ENCODE results near the gene LHFPL6. TPM values are rescaled to one million over a fixed set of nuclear protein-coding genes. Genes with fewer than 3 reads are reported as not detected.

The LHFPL6 gene
- polyA plus RNA-seq, 3 donors: 0.14 to 0.59 (median 0.46) TPM

DNA sequence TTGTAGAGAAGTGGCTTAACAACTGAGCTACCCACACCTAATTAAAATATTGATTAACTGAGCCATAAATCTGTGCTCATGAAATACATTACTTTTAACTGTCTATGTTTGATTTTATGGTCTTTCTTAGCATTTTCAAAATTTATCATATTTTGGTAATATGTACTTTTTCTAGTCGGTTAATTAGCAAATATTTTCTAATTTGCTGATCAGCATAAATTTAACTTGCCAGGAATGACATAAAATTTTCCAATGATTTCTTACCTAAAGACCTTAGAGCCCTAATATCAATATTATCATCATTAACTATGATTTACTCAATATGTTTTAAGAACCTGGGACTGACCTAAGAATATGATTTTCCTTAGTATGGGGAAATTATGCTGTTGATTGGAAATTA is 32.6 kb upstream of the LHFPL6 start:
- Mint-ChIP-seq H3K4me1 (no peaks in the 10 kb centered on the region), H3K27me3 (ENCODE audit: low read depth in 3 of 3) (peaks cover 0 to 3% (median 2%) of the 10 kb centered on the region in 3 donors), H3K27ac (no peak overlapping the region), H3K36me3 (no peaks in the 10 kb centered on the region), H3K9me3 (peaks cover 4 to 16% (median 11%) of the 10 kb centered on the region in 7 donors), H3K4me3 (no peak overlapping the region)
- no peaks in the 10 kb centered on the region for H3K27me3 ChIP-seq (ENCODE audit: control insufficient read depth in 2 of 2, insufficient read depth in 2 of 2, low read length in 2 of 2)
- no peaks in the 10 kb centered on the region for H4K20me1 ChIP-seq (ENCODE audit: insufficient read depth, low read length)
- no peaks in the 10 kb centered on the region for H3K79me2 ChIP-seq (ENCODE audit: insufficient read depth, low read length)
- no peaks in the 10 kb centered on the region for H3K36me3 ChIP-seq (replicated peaks in 1 of 2; ENCODE audit: control insufficient read depth in 1 of 2, insufficient read depth in 2 of 2, low read length in 2 of 2)
- H3K4me1 ChIP-seq (ENCODE audit: control insufficient read depth in 1 of 2, insufficient read depth in 2 of 2, low read length in 2 of 2): no peaks in the 10 kb centered on the region
- H3K9me3 ChIP-seq (replicated peaks in 1 of 2; ENCODE audit: control insufficient read depth in 1 of 2, insufficient read depth in 1 of 2, low read length in 2 of 2): peaks cover 5% of the 10 kb centered on the region in 2 donors
- no peak overlapping the region for H3K4me3 ChIP-seq (replicated peaks in 1 of 3; ENCODE audit: low read depth in 2 of 3, low read length in 3 of 3)
- WGBS (ENCODE audit: insufficient coverage): no CpG with 5 or more reads among the region's 1 CpG
- no peak for TF ChIP-seq CTCF (IDR thresholded peaks at IDR 0.05)
- intact Hi-C loops (cut with micrococcal nuclease): no loop called here
- H2AFZ ChIP-seq (ENCODE audit: insufficient read depth, low read depth, low read length, poor library complexity, severe bottlenecking): no peak overlapping the region
- DNase-seq: no peak
- H3K9ac ChIP-seq (ENCODE audit: insufficient read depth, low read length, poor library complexity, severe bottlenecking): no peak overlapping the region
- no peak overlapping the region for H3K27ac ChIP-seq (ENCODE audit: low read depth in 1 of 2, low read length in 2 of 2)
- H3K4me2 ChIP-seq (replicated peaks; ENCODE audit: extremely low read depth, low read length, poor library complexity, severe bottlenecking): no peak overlapping the region

DNA sequence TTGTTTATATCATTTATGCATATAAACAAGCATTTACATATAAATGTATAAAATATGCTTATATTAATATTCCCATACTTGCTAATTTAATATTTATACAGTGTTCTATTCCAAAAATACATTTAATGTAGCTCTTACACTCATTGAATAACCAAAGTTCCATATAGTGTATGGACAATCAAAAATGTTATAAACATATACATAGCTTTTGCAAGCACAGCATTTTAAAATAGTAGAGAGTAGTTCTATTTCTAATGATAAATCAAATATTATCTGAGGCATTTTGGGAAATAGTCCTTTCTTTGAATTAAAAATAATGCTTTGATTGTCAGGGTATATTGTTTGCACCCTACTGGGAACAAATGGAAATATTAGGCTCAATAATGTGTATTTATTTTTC is 30.0 kb upstream of the LHFPL6 start:
- Mint-ChIP-seq H3K27ac (no peak overlapping the region), H3K36me3 (no peaks in the 10 kb centered on the region), H3K4me1 (no peaks in the 10 kb centered on the region), H3K4me3 (no peak overlapping the region), H3K9me3 (peaks cover 5 to 13% (median 11%) of the 10 kb centered on the region in 7 donors), H3K27me3 (ENCODE audit: low read depth in 3 of 3) (peaks cover 0 to 6% (median 3%) of the 10 kb centered on the region in 3 donors)
- Histone ChIP-seq H3K4me1 (ENCODE audit: control insufficient read depth in 1 of 2, insufficient read depth in 2 of 2, low read length in 2 of 2) (no peaks in the 10 kb centered on the region), H3K27me3 (ENCODE audit: control insufficient read depth in 2 of 2, insufficient read depth in 2 of 2, low read length in 2 of 2) (no peaks in the 10 kb centered on the region), H3K79me2 (ENCODE audit: insufficient read depth, low read length) (no peaks in the 10 kb centered on the region), H3K4me3 (replicated peaks in 1 of 3; ENCODE audit: low read depth in 2 of 3, low read length in 3 of 3) (no peak overlapping the region), H3K9me3 (replicated peaks in 1 of 2; ENCODE audit: control insufficient read depth in 1 of 2, insufficient read depth in 1 of 2, low read length in 2 of 2) (peaks cover 3 to 5% of the 10 kb centered on the region in 2 donors), H3K36me3 (replicated peaks in 1 of 2; ENCODE audit: control insufficient read depth in 1 of 2, insufficient read depth in 2 of 2, low read length in 2 of 2) (no peaks in the 10 kb centered on the region), H2AFZ (ENCODE audit: insufficient read depth, low read depth, low read length, poor library complexity, severe bottlenecking) (no peak overlapping the region), H3K4me2 (replicated peaks; ENCODE audit: extremely low read depth, low read length, poor library complexity, severe bottlenecking) (no peak overlapping the region), H4K20me1 (ENCODE audit: insufficient read depth, low read length) (no peaks in the 10 kb centered on the region), H3K9ac (ENCODE audit: insufficient read depth, low read length, poor library complexity, severe bottlenecking) (no peak overlapping the region), H3K27ac (ENCODE audit: low read depth in 1 of 2, low read length in 2 of 2) (no peak overlapping the region)
- no peak for DNase-seq
- intact Hi-C loops (cut with micrococcal nuclease): no loop called here
- no peak for TF ChIP-seq CTCF (IDR thresholded peaks at IDR 0.05)

All from CD14-positive monocyte (primary cell).